GM12878 (cell line): ENCODE data around the gene SLC27A5. TPM values are rescaled to one million over a fixed set of nuclear protein-coding genes. Genes with fewer than 3 reads are reported as not detected.

Experiments used
- ATAC-seq: fragments of 200-7000 bp; cut with Tn5 transposase; 3 replicates; pipeline ENCODE4 v1.9.1; 2020; ENCODE audit warnings: mild to moderate bottlenecking, moderate library complexity
- BruUV-seq: library from RNA; stranded (reverse); fragments of 400-500 nt; replicated peaks from 2 replicates; lab custom pipeline; 2021; lab: Mats Ljungman, UMichigan
- CTCF ChIA-PET: fragments of 300-600 bp; sonication (Branson Sonifier 250); formaldehyde crosslinking; extraction: SDS; loops from one replicate; lab custom pipeline; 2021; ENCODE audit warnings: inconsistent platforms; lab: Yijun Ruan, JAX
- POLR2A ChIA-PET: fragments of 350-600 bp; formaldehyde crosslinking; extraction: SDS; loops from one replicate; lab custom pipeline; 2021; ENCODE audit warnings: inconsistent platforms; lab: Charles Lee
- RAD21 ChIA-PET: fragments of 300-600 bp; sonication (Branson Sonifier 250); formaldehyde crosslinking; loops from one replicate; lab custom pipeline; 2023; ENCODE audit warnings: antibody characterized with exemption; ENCODE audit not compliant: unreplicated experiment; lab: Charles Lee
- SMC1A ChIA-PET: fragments of 300-600 bp; sonication (Branson Sonifier 250); formaldehyde crosslinking; loops from one replicate; lab custom pipeline; 2023; ENCODE audit not compliant: unreplicated experiment, uncharacterized antibody; lab: Charles Lee
- DNase-seq: peaks from one replicate; pipeline ENCODE4 v3.0.0-alpha.2; 2011; ENCODE audit warnings: low read depth, low spot score
- FAIRE-seq: peaks from 3 replicates; lab custom pipeline; 2011; peaks lifted over from hg19 to GRCh38; lab: Jason Lieb, UNC
- H2AFZ ChIP-seq: 2 replicates; pipeline ENCODE4 v1.6.0; 2011; ENCODE audit warnings: low read depth, low read length, control low read depth; ENCODE audit not compliant: control insufficient read depth
- H3K27ac ChIP-seq: 2 replicates; pipeline ENCODE4 v1.5.1; 2011; ENCODE audit warnings: control low read depth; ENCODE audit not compliant: control insufficient read depth, insufficient read depth
- H3K27me3 ChIP-seq, 2 experiments: replicated peaks in 1 of 2; 2 replicates each; pipeline versions ENCODE4 v1.6.0 to v1.6.1; 2011; ENCODE audit warnings: low read length in 1 of 2; ENCODE audit not compliant: control insufficient read depth in 2 of 2, insufficient read depth in 2 of 2
- H3K36me3 ChIP-seq, 2 experiments: 2 replicates each; pipeline ENCODE4 v1.5.1; 2011; ENCODE audit warnings: low read length in 1 of 2; ENCODE audit not compliant: control insufficient read depth in 2 of 2, insufficient read depth in 2 of 2
- H3K4me1 ChIP-seq: 2 replicates; pipeline ENCODE4 v1.6.1; 2011; ENCODE audit warnings: mild to moderate bottlenecking, low read length, moderate library complexity, mixed read lengths; ENCODE audit not compliant: control insufficient read depth, insufficient read depth
- H3K4me2 ChIP-seq: 2 replicates; pipeline ENCODE4 v1.6.0; 2011; ENCODE audit warnings: control low read depth; ENCODE audit not compliant: control insufficient read depth, insufficient read depth
- H3K4me3 ChIP-seq: fragments of 200-600 bp; sonication (generic); 2 replicates; pipeline ENCODE4 v1.5.1; 2016
- H3K79me2 ChIP-seq: 2 replicates; pipeline ENCODE4 v1.6.0; 2011; ENCODE audit warnings: low read length; ENCODE audit not compliant: control insufficient read depth, insufficient read depth
- H3K9ac ChIP-seq: 2 replicates; pipeline ENCODE4 v1.8.0; 2011; ENCODE audit warnings: low read length, control low read depth, mixed read lengths; ENCODE audit not compliant: control insufficient read depth, insufficient read depth
- H3K9me3 ChIP-seq: replicated peaks from 3 replicates; pipeline ENCODE4 v1.5.1; 2011; ENCODE audit warnings: mild to moderate bottlenecking, low read length; ENCODE audit not compliant: control insufficient read depth, insufficient read depth
- H4K20me1 ChIP-seq: 2 replicates; pipeline ENCODE4 v1.6.0; 2011; ENCODE audit not compliant: control insufficient read depth, insufficient read depth
- DPF2 ChIP-seq: fragments of 450-650 bp; IDR thresholded peaks from 2 replicates; pipeline ENCODE4 v1.6.1; 2017; ENCODE audit warnings: mild to moderate bottlenecking
- E2F4 ChIP-seq: IDR thresholded peaks from 2 replicates; pipeline ENCODE4 v1.6.1; 2012; ENCODE audit warnings: low read depth, low read length, improper control_type of control experiment
- KAT2A ChIP-seq: conservative IDR thresholded peaks from 2 replicates; pipeline ENCODE4 v1.6.1; 2011; ENCODE audit warnings: low read depth, low read length; ENCODE audit not compliant: control insufficient read depth
- KDM1A ChIP-seq: fragments of 200-600 bp; sonication (generic); IDR thresholded peaks from 2 replicates; pipeline ENCODE4 v1.6.1; 2016; ENCODE audit warnings: borderline replicate concordance
- SPI1 ChIP-seq: IDR thresholded peaks from 2 replicates; pipeline ENCODE4 v1.6.1; 2011; ENCODE audit warnings: low read depth, mild to moderate bottlenecking, low read length, moderate library complexity, borderline replicate concordance; ENCODE audit not compliant: insufficient read depth
- SRF ChIP-seq, 2 experiments: IDR thresholded peaks; 2 replicates each; pipeline ENCODE4 v1.6.1; 2011; ENCODE audit warnings: low read depth in 2 of 2, low read length in 2 of 2, mild to moderate bottlenecking in 1 of 2, moderate library complexity in 1 of 2
- ZBTB40 ChIP-seq: fragments of 450-650 bp; IDR thresholded peaks from 2 replicates; pipeline ENCODE4 v1.6.1; 2016; ENCODE audit warnings: mild to moderate bottlenecking, moderate library complexity, borderline replicate concordance
- ZNF24 ChIP-seq: fragments of 450-650 bp; IDR thresholded peaks from 2 replicates; pipeline ENCODE4 v1.6.1; 2017; ENCODE audit warnings: antibody characterized with exemption, mild to moderate bottlenecking
- ZNF687 ChIP-seq: fragments of 450-650 bp; IDR thresholded peaks from 2 replicates; pipeline ENCODE4 v1.6.1; 2017; ENCODE audit warnings: mild to moderate bottlenecking, moderate library complexity
- WGBS: methylation state at CpG from one replicate; pipeline ENCODE4 v1.1.6; 2016; ENCODE audit warnings: low lambda C conversion rate; ENCODE audit not compliant: insufficient replicate concordance, insufficient coverage; ENCODE audit errors: missing lambda C conversion rate; 5-methylcytosine and 5-hydroxymethylcytosine counted together
- in situ Hi-C: fragments of 300-500 bp; cut with MboI; formaldehyde crosslinking; loops from 9 replicates; pipeline ENCODE4 v1.14.3; 2018; ENCODE audit warnings: mixed read lengths
- intact Hi-C: fragments of 100-400 bp; cut with micrococcal nuclease; formaldehyde crosslinking; loops from one replicate; pipeline ENCODE4 v1.14.2; 2022; ENCODE audit not compliant: unreplicated experiment
- polyA plus RNA-seq, 11 experiments: library from polyadenylated mRNA; depleted of rRNA in 4 of 11; unstranded in 6 of 11; stranded (reverse) in 5 of 11; fragments of >200 nt; fragmentation: Nextera tagmentation in 4 of 11; fragmentation: Illumina TruSeq in 1 of 11; extraction: Ambion mirVana in 4 of 11; extraction: Trizol in 1 of 11; gene quantifications; 1 replicate in 1 of 11; 2 replicates in 10 of 11; pipeline versions ENCODE4 v1.2.1 to v1.2.3, GENCODE V29; 2011 to 2016; ENCODE audit warnings: inconsistent platforms in 2 of 11, missing spikeins in 2 of 11, low read depth in 1 of 11
- total RNA-seq, 4 experiments: library from RNA; depleted of rRNA in 3 of 4; stranded (reverse); fragments of >200 nt in 3 of 4; fragmentation: Illumina TruSeq in 1 of 4; extraction: Trizol in 1 of 4; gene quantifications; 2 replicates each; pipeline versions ENCODE4 v1.2.1 to v1.2.3, GENCODE V29; 2013 to 2021

The SLC27A5 gene
- total and polyA plus RNA-seq, 10 of the 15 experiments (the other 5 are each of a cell fraction or from before 2014, with no cell fraction given), result 21.2 to 127 (median 31.8) TPM

GRCh38 chr19:58475714-58476497 lies 35.9 kb downstream of the SLC27A5 start, which contains the start of gene ZNF446:
Gene ZNF446 (plus strand): TSS chr19:58476352. CDS start chr19:58477219, 867 bp downstream.
- FAIRE-seq (peak; percentile 99), DNase-seq (peak; percentile 93), ATAC-seq (peak; percentile 95)
- ChIA-PET RAD21 (interaction anchor here (0.5 to 1.0 kb wide), 3 partner anchors 11 to 13 kb away, joined by 3 to 9 read pairs (median 4); no protein-coding TSS in a partner anchor), CTCF (no interaction called here), SMC1A (interaction anchor here (1.5 kb wide), 1 partner anchor 10 kb away, joined by 4 read pairs; no protein-coding TSS in a partner anchor), POLR2A (interaction anchor here (0.7 to 1.9 kb wide), 3 partner anchors 13 to 113 kb away, joined by 3 to 5 read pairs (median 5); partner anchors contain the start of genes ZNF324B and ZNF497)
- Histone ChIP-seq H3K27me3 (no peaks in the 10 kb centered on the region), H3K4me2 (peak within 1 kb of the TSS; percentile 89), H4K20me1 (no peaks in the 10 kb centered on the region), H3K9me3 (no peaks in the 10 kb centered on the region), H3K27ac (peak within 1 kb of the TSS; percentile 81), H3K36me3 (peaks cover 5 to 7% of the 10 kb centered on the region in 2 experiments), H3K9ac (peak within 1 kb of the TSS; percentile 82), H3K4me3 (peak within 1 kb of the TSS; percentile 50), H2AFZ (peak within 1 kb of the TSS; percentile 81), H3K79me2 (no peaks in the 10 kb centered on the region; the same call in 1 of the 2 replicates), H3K4me1 (peaks cover 21% of the 10 kb centered on the region)
- under 1% methylated on average over 64 of the region's 64 CpGs for WGBS
- intact Hi-C loops (loop anchor here (1.0 kb wide), 1 partner anchor 43 kb away; the partner anchor contains the start of gene ZBTB45), in situ Hi-C loops (no loop called here)
- BruUV-seq, result no TSS peak
- TF ChIP-seq E2F4 (no peak), KAT2A (no peak), ZBTB40 (peak; percentile 87), KDM1A (no peak), ZNF24 (no peak), SRF (IDR thresholded peaks at IDR 0.05; ENCODE audit: low read depth in 2 of 2, low read length in 2 of 2) (no peak), DPF2 (peak; percentile 71), ZNF687 (peak; percentile 42; the same call in 1 of the 2 replicates), SPI1 (peak; percentile 29; the same call in 1 of the 2 replicates)
